Fibroblast of skin of left quadriceps (primary cell): ENCODE measurements around the gene RPS6KA3.
A peak's percentile ranks its signal among the peaks of the same experiment; 100 is the strongest.
"Not testable (repeated sequence)": the region's sequence is repeated elsewhere in the genome, so short reads cannot be mapped to it uniquely, and the experiment has no call there.

Experiments used
- DNase-seq, 2 experiments: peaks; one replicate each; pipeline ENCODE4 v3.0.0-alpha.2; 2013; ENCODE audit warnings: low read depth in 2 of 2

The RPS6KA3 gene

GRCh38 chrX:20265221-20265725 is 1.4 kb downstream of the RPS6KA3 start:
- peak in 1 of 2 experiments; percentile 36 for DNase-seq

GRCh38 chrX:20263474-20263873 is 3.2 kb downstream of the RPS6KA3 start:
- no peak for DNase-seq

GRCh38 chrX:20260885-20261284 is 5.8 kb downstream of the RPS6KA3 start:
- no peak for DNase-seq

- peak in 1 of 2 experiments; percentile 37 for DNase-seq
Observed at GRCh38 chrX:20254712-20255299, 11.9 kb downstream of the RPS6KA3 start.

- DNase-seq: no peak
Observed at GRCh38 chrX:20253232-20253543, 13.5 kb downstream of the RPS6KA3 start.

GRCh38 chrX:20252381-20253231 is 14.1 kb downstream of the RPS6KA3 start:
- no peak for DNase-seq

GRCh38 chrX:20251691-20252090 is 15.0 kb downstream of the RPS6KA3 start:
- no peak for DNase-seq

GRCh38 chrX:20250146-20250545 is 16.6 kb downstream of the RPS6KA3 start:
- not testable (repeated sequence) for DNase-seq

GRCh38 chrX:20248592-20249192 is 18.0 kb downstream of the RPS6KA3 start:
- DNase-seq: no peak

GRCh38 chrX:20244931-20245330 is 21.8 kb downstream of the RPS6KA3 start:
- no peak for DNase-seq

- DNase-seq: no peak
Observed at GRCh38 chrX:20240201-20240600, 26.5 kb downstream of the RPS6KA3 start.

GRCh38 chrX:20237864-20238263 is 28.8 kb downstream of the RPS6KA3 start:
- no peak for DNase-seq

- DNase-seq: no peak
Observed at GRCh38 chrX:20235755-20236154, 31.0 kb downstream of the RPS6KA3 start.

- no peak for DNase-seq
Observed at GRCh38 chrX:20233336-20233735, 33.4 kb downstream of the RPS6KA3 start.

GRCh38 chrX:20231598-20231997 is 35.1 kb downstream of the RPS6KA3 start:
- DNase-seq: no peak

GRCh38 chrX:20230406-20230805 is 36.3 kb downstream of the RPS6KA3 start:
- no peak for DNase-seq

GRCh38 chrX:20229155-20229554 is 37.6 kb downstream of the RPS6KA3 start:
- no peak for DNase-seq

- no peak for DNase-seq
Observed at GRCh38 chrX:20228245-20228644, 38.5 kb downstream of the RPS6KA3 start.

GRCh38 chrX:20227116-20227515 is 39.6 kb downstream of the RPS6KA3 start:
- no peak for DNase-seq

- DNase-seq: no peak
Observed at GRCh38 chrX:20225488-20225833, 41.2 kb downstream of the RPS6KA3 start.

GRCh38 chrX:20224814-20225487 is 41.8 kb downstream of the RPS6KA3 start:
- DNase-seq: no peak

- DNase-seq: no peak
Observed at GRCh38 chrX:20221902-20222301, 44.8 kb downstream of the RPS6KA3 start.
